Measurements from ENCODE around the gene ONECUT3.

ONECUT3 gene

DNA sequence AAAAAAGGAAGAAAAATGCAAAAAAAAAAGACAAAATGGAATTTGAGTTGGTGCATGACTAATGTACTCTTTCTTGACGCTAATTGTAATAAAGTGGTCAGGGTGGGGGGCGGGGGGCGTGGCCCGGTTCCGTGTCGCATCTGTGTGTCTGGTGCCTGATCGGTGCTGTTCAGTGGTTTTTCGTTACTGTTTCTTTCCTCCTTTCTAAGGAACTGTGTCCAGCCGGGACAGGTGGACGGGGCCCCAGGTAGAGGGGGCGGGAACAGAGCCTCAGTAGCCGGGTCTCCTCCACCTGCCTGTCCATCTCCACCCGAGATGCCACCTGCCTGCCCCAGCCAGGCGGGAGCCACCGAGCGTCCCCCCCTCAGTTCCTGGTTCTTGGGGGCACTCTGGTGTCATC lies 26.3 kb downstream of the ONECUT3 start:
- H3F3A ChIP-seq (ENCODE audit: low read depth): no peaks in the 10 kb centered on the region
- H3K9me3 ChIP-seq (ENCODE audit: insufficient read depth, low read depth, low read length): peaks cover 3% of the 10 kb centered on the region; the same call in 1 of the 2 replicates
- no peak overlapping the region for H3K4me3 ChIP-seq (ENCODE audit: low read length, poor library complexity, severe bottlenecking)
- TF ChIP-seq, protein P1, sequence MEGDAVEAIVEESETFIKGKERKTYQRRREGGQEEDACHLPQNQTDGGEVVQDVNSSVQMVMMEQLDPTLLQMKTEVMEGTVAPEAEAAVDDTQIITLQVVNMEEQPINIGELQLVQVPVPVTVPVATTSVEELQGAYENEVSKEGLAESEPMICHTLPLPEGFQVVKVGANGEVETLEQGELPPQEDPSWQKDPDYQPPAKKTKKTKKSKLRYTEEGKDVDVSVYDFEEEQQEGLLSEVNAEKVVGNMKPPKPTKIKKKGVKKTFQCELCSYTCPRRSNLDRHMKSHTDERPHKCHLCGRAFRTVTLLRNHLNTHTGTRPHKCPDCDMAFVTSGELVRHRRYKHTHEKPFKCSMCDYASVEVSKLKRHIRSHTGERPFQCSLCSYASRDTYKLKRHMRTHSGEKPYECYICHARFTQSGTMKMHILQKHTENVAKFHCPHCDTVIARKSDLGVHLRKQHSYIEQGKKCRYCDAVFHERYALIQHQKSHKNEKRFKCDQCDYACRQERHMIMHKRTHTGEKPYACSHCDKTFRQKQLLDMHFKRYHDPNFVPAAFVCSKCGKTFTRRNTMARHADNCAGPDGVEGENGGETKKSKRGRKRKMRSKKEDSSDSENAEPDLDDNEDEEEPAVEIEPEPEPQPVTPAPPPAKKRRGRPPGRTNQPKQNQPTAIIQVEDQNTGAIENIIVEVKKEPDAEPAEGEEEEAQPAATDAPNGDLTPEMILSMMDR (conservative IDR thresholded peaks at IDR 0.05; ENCODE audit: low read length): no peak
- TF ChIP-seq EZH2phosphoT487 (IDR thresholded peaks at IDR 0.05; ENCODE audit: borderline replicate concordance): no peak
- no peaks in the 10 kb centered on the region for H3K4me1 ChIP-seq (ENCODE audit: insufficient read depth, low read length, poor library complexity, severe bottlenecking)
- no peaks in the 10 kb centered on the region for H3K27me3 ChIP-seq (ENCODE audit: insufficient read depth, low read length, poor library complexity, severe bottlenecking)
- no peak overlapping the region for H3K9ac ChIP-seq (ENCODE audit: low read depth, low read length, poor library complexity, severe bottlenecking)
- no peaks in the 10 kb centered on the region for H4K20me1 ChIP-seq (ENCODE audit: insufficient read depth, low read length, poor library complexity, severe bottlenecking)
- no peak overlapping the region for H3K4me2 ChIP-seq (ENCODE audit: low read depth, low read length, poor library complexity, severe bottlenecking)
- no peaks in the 10 kb centered on the region for H3K36me3 ChIP-seq (ENCODE audit: insufficient read depth, low read length)
- no peaks in the 10 kb centered on the region for H3K79me2 ChIP-seq (ENCODE audit: insufficient read depth, low read length)
- H2AFZ ChIP-seq (ENCODE audit: low read length): no peak overlapping the region
- H3K9me2 ChIP-seq (replicated peaks; ENCODE audit: low read depth, low read length): no peaks in the 10 kb centered on the region

DNA sequence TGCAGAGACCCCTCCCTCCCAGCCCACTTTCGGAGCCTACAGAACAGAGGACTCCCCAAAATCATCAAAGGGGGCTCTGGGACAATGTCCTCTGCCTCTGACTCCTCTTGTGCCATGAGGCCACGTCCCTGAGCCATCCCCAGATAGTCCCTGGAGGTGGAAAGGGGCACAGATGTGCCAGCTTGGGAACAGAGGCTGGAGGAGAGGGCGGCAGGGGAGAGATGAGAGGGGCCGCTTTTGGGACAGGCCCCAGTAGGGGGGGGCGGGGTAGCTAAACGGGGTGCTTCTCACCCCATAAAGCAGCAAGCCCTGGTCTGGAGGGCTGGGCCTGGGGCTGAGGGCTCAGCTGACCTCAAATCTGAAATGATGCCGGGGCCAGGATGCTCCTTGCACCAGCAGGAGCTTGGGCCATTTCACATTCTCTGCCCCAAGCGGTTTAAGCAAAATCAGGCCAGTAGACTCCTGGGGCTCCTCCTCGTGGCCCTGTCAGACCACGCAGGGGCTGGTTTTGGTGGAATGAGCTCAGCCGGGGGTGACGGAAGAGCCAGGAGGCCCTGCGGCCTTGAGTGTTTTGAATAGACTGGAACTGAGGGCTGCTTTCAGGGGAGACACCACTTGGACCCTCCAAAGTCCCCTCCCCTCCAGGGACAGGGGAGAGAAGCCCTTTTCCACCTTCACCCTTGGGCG lies 27.1 kb downstream of the ONECUT3 start:
- H3F3A ChIP-seq (ENCODE audit: low read depth): no peaks in the 10 kb centered on the region
- no peak overlapping the region for H3K9ac ChIP-seq (ENCODE audit: low read depth, low read length, poor library complexity, severe bottlenecking)
- peaks cover 3% of the 10 kb centered on the region; the same call in 1 of the 2 replicates for H3K9me3 ChIP-seq (ENCODE audit: insufficient read depth, low read depth, low read length)
- no peak overlapping the region for H3K4me2 ChIP-seq (ENCODE audit: low read depth, low read length, poor library complexity, severe bottlenecking)
- TF ChIP-seq, protein P1 (conservative IDR thresholded peaks at IDR 0.05; ENCODE audit: low read length): no peak
- TF ChIP-seq EZH2phosphoT487 (IDR thresholded peaks at IDR 0.05; ENCODE audit: borderline replicate concordance): no peak
- no peaks in the 10 kb centered on the region for H3K9me2 ChIP-seq (replicated peaks; ENCODE audit: low read depth, low read length)
- no peaks in the 10 kb centered on the region for H4K20me1 ChIP-seq (ENCODE audit: insufficient read depth, low read length, poor library complexity, severe bottlenecking)
- no peaks in the 10 kb centered on the region for H3K27me3 ChIP-seq (ENCODE audit: insufficient read depth, low read length, poor library complexity, severe bottlenecking)
- H2AFZ ChIP-seq (ENCODE audit: low read length): no peak overlapping the region
- H3K4me3 ChIP-seq (ENCODE audit: low read length, poor library complexity, severe bottlenecking): no peak overlapping the region
- no peaks in the 10 kb centered on the region for H3K36me3 ChIP-seq (ENCODE audit: insufficient read depth, low read length)
- no peaks in the 10 kb centered on the region for H3K4me1 ChIP-seq (ENCODE audit: insufficient read depth, low read length, poor library complexity, severe bottlenecking)
- H3K79me2 ChIP-seq (ENCODE audit: insufficient read depth, low read length): no peaks in the 10 kb centered on the region

DNA sequence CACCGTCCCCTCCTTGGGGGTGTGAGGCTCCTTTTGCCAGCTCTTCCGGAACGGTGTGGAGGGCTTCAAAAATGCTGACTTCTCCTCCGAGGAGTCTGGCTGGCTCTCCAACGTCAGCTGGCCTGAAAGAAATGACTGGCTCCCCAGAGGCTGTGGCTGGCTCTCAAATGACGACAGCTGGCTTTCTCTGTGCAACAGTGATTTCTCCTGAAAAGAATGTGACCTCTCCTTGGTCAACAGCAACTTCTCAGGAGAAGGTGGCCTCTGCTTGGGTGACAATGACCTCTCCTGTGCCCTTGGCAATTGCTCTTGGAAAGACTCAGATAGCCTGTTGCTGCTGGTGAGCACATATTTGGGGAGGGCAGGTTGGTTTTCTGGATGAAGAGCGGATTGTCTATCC lies 29.2 kb downstream of the ONECUT3 start:
- Histone ChIP-seq H3K9ac (ENCODE audit: low read depth, low read length, poor library complexity, severe bottlenecking) (no peak overlapping the region), H3K9me2 (replicated peaks; ENCODE audit: low read depth, low read length) (no peaks in the 10 kb centered on the region), H3K36me3 (ENCODE audit: insufficient read depth, low read length) (no peaks in the 10 kb centered on the region), H3K4me2 (ENCODE audit: low read depth, low read length, poor library complexity, severe bottlenecking) (no peak overlapping the region), H3K9me3 (ENCODE audit: insufficient read depth, low read depth, low read length) (peaks cover 3% of the 10 kb centered on the region; the same call in 1 of the 2 replicates), H3F3A (ENCODE audit: low read depth) (no peaks in the 10 kb centered on the region), H3K79me2 (ENCODE audit: insufficient read depth, low read length) (no peaks in the 10 kb centered on the region), H3K4me3 (ENCODE audit: low read length, poor library complexity, severe bottlenecking) (no peak overlapping the region), H3K4me1 (ENCODE audit: insufficient read depth, low read length, poor library complexity, severe bottlenecking) (no peaks in the 10 kb centered on the region), H4K20me1 (ENCODE audit: insufficient read depth, low read length, poor library complexity, severe bottlenecking) (no peaks in the 10 kb centered on the region), H2AFZ (ENCODE audit: low read length) (no peak overlapping the region), H3K27me3 (ENCODE audit: insufficient read depth, low read length, poor library complexity, severe bottlenecking) (no peaks in the 10 kb centered on the region)
- TF ChIP-seq EZH2phosphoT487 (IDR thresholded peaks at IDR 0.05; ENCODE audit: borderline replicate concordance): no peak
- TF ChIP-seq, protein P1 (conservative IDR thresholded peaks at IDR 0.05; ENCODE audit: low read length): no peak

All from Loucy (cell line).